ENCODE measurements around the gene TBCCD1. TPM values are rescaled to one million over a fixed set of nuclear protein-coding genes. Genes with fewer than 3 reads are reported as not detected.

The TBCCD1 gene
- total and polyA plus RNA-seq, 2 of the 8 experiments (the other 6 are each of a cell fraction or from before 2014, with no cell fraction given), result 11.3 to 13.9 TPM

- H2AFZ ChIP-seq (ENCODE audit: low read length), result no peak overlapping the region
- no peak overlapping the region for H3K56ac ChIP-seq (replicated peaks; ENCODE audit: insufficient read length, low read depth, low read length)
- no peaks in the 10 kb centered on the region for H4K20me1 ChIP-seq (replicated peaks in 1 of 2; ENCODE audit: control insufficient read depth in 1 of 2, insufficient read depth in 2 of 2, low read length in 2 of 2)
- 86% methylated on average over 5 of the region's 5 CpGs; no CpG with 5 or more reads in 1 of the 2 experiments for WGBS, 2 experiments (ENCODE audit: extremely low coverage in 1 of 2, insufficient coverage in 1 of 2, insufficient read length in 1 of 2, insufficient replicate concordance in 2 of 2, low coverage in 1 of 2, low lambda C conversion rate in 2 of 2, missing lambda C conversion rate in 1 of 2)
- H3K27me3 ChIP-seq (replicated peaks in 1 of 4; ENCODE audit: control insufficient read depth in 3 of 4, extremely low read depth in 1 of 4, insufficient read depth in 3 of 4, low read length in 3 of 4), result no peaks in the 10 kb centered on the region; a peak in 2 of 7 replicates
- no peaks in the 10 kb centered on the region for H3K23me2 ChIP-seq (ENCODE audit: low read depth, low read length)
- DNase-seq (ENCODE audit: low read depth in 1 of 2, low spot score in 2 of 2) (no peak), FAIRE-seq (no peak)
- CTCF ChIA-PET (ENCODE audit: partially characterized antibody), result interaction anchor here (0.7 to 1.9 kb wide), 15 partner anchors 10 to 411 kb away, joined by 3 to 16 read pairs (median 3); no protein-coding TSS in a partner anchor
- H3K9me3 ChIP-seq (ENCODE audit: insufficient read depth in 2 of 2, low read depth in 1 of 2, low read length in 1 of 2), result no peaks in the 10 kb centered on the region
- H3K14ac ChIP-seq (ENCODE audit: insufficient read length), result no peak overlapping the region
- no peak overlapping the region for H3K4me2 ChIP-seq (ENCODE audit: insufficient read depth in 1 of 2, low read depth in 2 of 2, low read length in 2 of 2)
- no peak overlapping the region for H4K5ac ChIP-seq (ENCODE audit: insufficient read length, low read depth, low read length)
- H3K9ac ChIP-seq (replicated peaks in 1 of 4; ENCODE audit: extremely low read depth in 1 of 4, low read depth in 3 of 4, low read length in 3 of 4), result no peak overlapping the region
- no peak overlapping the region for H3K23ac ChIP-seq (ENCODE audit: insufficient read length)
- POLR2A ChIA-PET (ENCODE audit: partially characterized antibody), result interaction anchor here (0.7 kb wide), 1 partner anchor 34 kb away, joined by 3 read pairs; no protein-coding TSS in a partner anchor
- H3K79me1 ChIP-seq (ENCODE audit: low read depth, low read length), result no peaks in the 10 kb centered on the region
- H2BK5ac ChIP-seq (ENCODE audit: low read depth, low read length), result no peak overlapping the region
- peaks cover 0 to 2% (median 0%) of the 10 kb centered on the region in 4 experiments; a peak in 1 of 7 replicates for H3K4me1 ChIP-seq (replicated peaks in 1 of 4; ENCODE audit: control insufficient read depth in 3 of 4, insufficient read depth in 4 of 4, low read length in 3 of 4)
- no peak overlapping the region for H3K18ac ChIP-seq (ENCODE audit: extremely low read depth, low read length)
- H3K79me2 ChIP-seq (ENCODE audit: control insufficient read depth in 1 of 2, insufficient read depth in 2 of 2, low read length in 2 of 2), result no peaks in the 10 kb centered on the region
- no peak for TF ChIP-seq EGR1 (IDR thresholded peaks at IDR 0.05; ENCODE audit: borderline replicate concordance, low read depth, low read length)
- no peak for TF ChIP-seq SAP30 (IDR thresholded peaks at IDR 0.05; ENCODE audit: insufficient read depth, insufficient replicate concordance, low read length)
- TF ChIP-seq RXRA (IDR thresholded peaks at IDR 0.05; ENCODE audit: insufficient read depth, low read depth, low read length), result no peak
- no peak for TF ChIP-seq RBBP5 (IDR thresholded peaks at IDR 0.05; ENCODE audit: borderline replicate concordance, low read depth, low read length)
- no peak for TF ChIP-seq JUN (IDR thresholded peaks at IDR 0.05; ENCODE audit: low read depth, low read length)
- no peak for TF ChIP-seq SIX5 (IDR thresholded peaks at IDR 0.05; ENCODE audit: low read depth, low read length)
- no peak for TF ChIP-seq POLR2A (IDR thresholded peaks at IDR 0.05; ENCODE audit: control extremely low read depth in 1 of 2, low read depth in 2 of 2, low read length in 2 of 2)
- TF ChIP-seq CHD2 (IDR thresholded peaks at IDR 0.05; ENCODE audit: low read length), result no peak
- TF ChIP-seq CBX5 (IDR thresholded peaks at IDR 0.05; ENCODE audit: low read depth, low read length), result no peak
- TF ChIP-seq PHF8 (conservative IDR thresholded peaks at IDR 0.05; ENCODE audit: low read depth, low read length), result no peak
- no peak for TF ChIP-seq ATF3 (IDR thresholded peaks at IDR 0.05; ENCODE audit: insufficient read depth, low read depth, low read length)
- no peak overlapping the region for H3K27ac ChIP-seq (ENCODE audit: low read depth, low read length)
- no peak overlapping the region for H2BK15ac ChIP-seq (ENCODE audit: low read length)
- H3K4ac ChIP-seq (replicated peaks; ENCODE audit: insufficient read length, low read depth, low read length), result no peak overlapping the region
- H2BK20ac ChIP-seq (ENCODE audit: low read length), result no peak overlapping the region
- no peak overlapping the region for H4K8ac ChIP-seq (ENCODE audit: extremely low read depth, insufficient read depth, low read length)
- H2BK12ac ChIP-seq (ENCODE audit: low read depth, low read length), result no peak overlapping the region
- no peak overlapping the region for H2BK120ac ChIP-seq (replicated peaks; ENCODE audit: low read depth, low read length)
- no peak overlapping the region for H3K4me3 ChIP-seq (ENCODE audit: extremely low read depth in 1 of 4, insufficient read depth in 2 of 4, low read depth in 3 of 4, low read length in 4 of 4)
- H4K91ac ChIP-seq (replicated peaks; ENCODE audit: insufficient read length, low read length), result no peak overlapping the region
- no peaks in the 10 kb centered on the region for H3K36me3 ChIP-seq (ENCODE audit: control insufficient read depth in 2 of 4, insufficient read depth in 4 of 4, low read length in 3 of 4)
- no peak overlapping the region for H2AK5ac ChIP-seq (ENCODE audit: low read depth, low read length)
Measured at GRCh38 chr3:186513386-186513785, 53.8 kb downstream of the TBCCD1 start.
